Left ventricle myocardium inferior (tissue), 1 donor: ENCODE measurements around the gene CNTROB. TPM values are rescaled to one million over a fixed set of nuclear protein-coding genes. Genes with fewer than 3 reads are reported as not detected.

Experiments used
- DNase-seq: peaks from one replicate; pipeline ENCODE4 v3.0.0-alpha.2; 2020
- H3K27ac ChIP-seq: fragments of 200-600 bp; replicated peaks from 2 replicates; pipeline ENCODE4 v1.8.0; 2021
- H3K27me3 ChIP-seq: fragments of 200-600 bp; 2 replicates; pipeline ENCODE4 v1.8.0; 2021; ENCODE audit warnings: low read depth
- H3K36me3 ChIP-seq: fragments of 200-600 bp; 2 replicates; pipeline ENCODE4 v1.8.0; 2021
- H3K4me1 ChIP-seq: fragments of 200-600 bp; 2 replicates; pipeline ENCODE4 v1.8.0; 2021
- H3K4me3 ChIP-seq: fragments of 200-600 bp; 2 replicates; pipeline ENCODE4 v1.8.0; 2021; ENCODE audit warnings: mild to moderate bottlenecking, moderate library complexity
- H3K9me3 ChIP-seq: fragments of 200-600 bp; replicated peaks from 2 replicates; pipeline ENCODE4 v1.8.0; 2021
- intact Hi-C: fragments of 100-400 bp; cut with micrococcal nuclease; formaldehyde crosslinking; loops from one replicate; pipeline ENCODE4 v1.11.0; 2022
- total RNA-seq: library from RNA; stranded (reverse); fragmentation: NEBNext Ultra II Directional; extraction: Animal tissue kit (Norgen Biotek cat#: 25700); gene quantifications from one replicate; pipeline ENCODE4 v1.2.1, GENCODE V29; 2021
- TF ChIP-seq, protein P1 (sequence below): fragments of 200-600 bp; IDR thresholded peaks from 2 replicates; pipeline ENCODE4 v1.8.0; 2021; ENCODE audit warnings: antibody characterized with exemption, mild to moderate bottlenecking, borderline replicate concordance
- donor health status: DM: no; HTN: yes; CAD: no; lungs with severe emphysema.

CNTROB gene
- total RNA-seq, 1 donor from 2014 or later: 8.7 TPM

DNA sequence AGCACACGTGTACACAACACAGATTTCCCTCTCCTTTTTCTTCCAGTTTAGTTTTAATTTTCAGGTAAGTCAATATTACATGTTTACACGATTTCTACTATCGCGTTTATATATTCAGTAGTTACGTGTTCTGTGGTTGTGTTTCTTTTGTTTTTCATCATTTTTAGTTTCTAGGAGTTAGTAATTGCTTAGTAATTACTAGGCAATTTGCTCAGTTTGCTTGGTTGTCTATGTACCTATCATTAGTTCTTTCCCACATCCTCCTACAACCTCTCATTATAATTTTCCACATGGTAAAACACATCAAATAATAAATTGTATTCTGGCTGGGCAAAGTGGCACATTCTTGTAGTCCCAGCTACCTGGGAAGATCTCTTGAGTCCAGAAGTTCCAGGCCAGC, 45.8 kb downstream of the CNTROB start:
- H3K9me3 ChIP-seq: peaks cover 22% of the 10 kb centered on the region
- peaks cover 41% of the 10 kb centered on the region for H3K27me3 ChIP-seq
- H3K27ac ChIP-seq: no peak overlapping the region
- H3K4me3 ChIP-seq: no peak overlapping the region
- no peaks in the 10 kb centered on the region for H3K4me1 ChIP-seq
- DNase-seq: no peak
- intact Hi-C loops: no loop called here
- H3K36me3 ChIP-seq: no peaks in the 10 kb centered on the region
- TF ChIP-seq, protein P1, sequence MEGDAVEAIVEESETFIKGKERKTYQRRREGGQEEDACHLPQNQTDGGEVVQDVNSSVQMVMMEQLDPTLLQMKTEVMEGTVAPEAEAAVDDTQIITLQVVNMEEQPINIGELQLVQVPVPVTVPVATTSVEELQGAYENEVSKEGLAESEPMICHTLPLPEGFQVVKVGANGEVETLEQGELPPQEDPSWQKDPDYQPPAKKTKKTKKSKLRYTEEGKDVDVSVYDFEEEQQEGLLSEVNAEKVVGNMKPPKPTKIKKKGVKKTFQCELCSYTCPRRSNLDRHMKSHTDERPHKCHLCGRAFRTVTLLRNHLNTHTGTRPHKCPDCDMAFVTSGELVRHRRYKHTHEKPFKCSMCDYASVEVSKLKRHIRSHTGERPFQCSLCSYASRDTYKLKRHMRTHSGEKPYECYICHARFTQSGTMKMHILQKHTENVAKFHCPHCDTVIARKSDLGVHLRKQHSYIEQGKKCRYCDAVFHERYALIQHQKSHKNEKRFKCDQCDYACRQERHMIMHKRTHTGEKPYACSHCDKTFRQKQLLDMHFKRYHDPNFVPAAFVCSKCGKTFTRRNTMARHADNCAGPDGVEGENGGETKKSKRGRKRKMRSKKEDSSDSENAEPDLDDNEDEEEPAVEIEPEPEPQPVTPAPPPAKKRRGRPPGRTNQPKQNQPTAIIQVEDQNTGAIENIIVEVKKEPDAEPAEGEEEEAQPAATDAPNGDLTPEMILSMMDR: no peak

DNA sequence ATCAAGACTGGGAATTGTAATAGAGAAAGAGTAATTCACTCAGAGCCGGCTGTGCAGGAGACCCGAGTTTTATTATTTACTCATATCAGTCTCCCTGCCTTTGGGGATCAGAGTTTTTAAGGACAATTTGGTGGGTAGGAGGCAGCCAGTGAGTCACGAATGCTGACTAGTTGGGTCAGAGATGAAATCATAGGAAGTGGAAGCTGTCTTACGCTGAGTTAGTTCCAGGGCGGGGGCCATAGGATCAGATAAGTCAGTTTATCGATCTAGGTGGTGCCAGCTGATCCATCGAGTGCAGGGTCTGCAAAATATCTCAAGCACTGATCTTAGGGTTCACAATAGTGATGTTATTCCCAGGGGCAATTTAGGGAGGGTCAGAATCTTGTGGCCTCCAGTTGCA, 50.2 kb downstream of the CNTROB start:
- Histone ChIP-seq H3K4me3 (no peak overlapping the region), H3K27me3 (peaks cover 72% of the 10 kb centered on the region), H3K4me1 (no peaks in the 10 kb centered on the region), H3K27ac (no peak overlapping the region), H3K36me3 (no peaks in the 10 kb centered on the region), H3K9me3 (no peaks in the 10 kb centered on the region)
- TF ChIP-seq, protein P1: no peak
- intact Hi-C loops: loop anchor here (10.0 kb wide), 1 partner anchor 117 kb away; no protein-coding TSS in a partner anchor
- DNase-seq: no peak

- Histone ChIP-seq H3K27ac (no peak overlapping the region), H3K27me3 (peaks cover 77% of the 10 kb centered on the region), H3K4me1 (no peaks in the 10 kb centered on the region), H3K36me3 (no peaks in the 10 kb centered on the region), H3K9me3 (no peaks in the 10 kb centered on the region), H3K4me3 (no peak overlapping the region)
- no peak for DNase-seq
- intact Hi-C loops: loop anchor here (10.0 kb wide), 1 partner anchor 118 kb away; no protein-coding TSS in a partner anchor
- TF ChIP-seq, protein P1: no peak
These were observed 50.7 kb downstream of the CNTROB start for GRCh38 chr17:7982666-7983065.

DNA sequence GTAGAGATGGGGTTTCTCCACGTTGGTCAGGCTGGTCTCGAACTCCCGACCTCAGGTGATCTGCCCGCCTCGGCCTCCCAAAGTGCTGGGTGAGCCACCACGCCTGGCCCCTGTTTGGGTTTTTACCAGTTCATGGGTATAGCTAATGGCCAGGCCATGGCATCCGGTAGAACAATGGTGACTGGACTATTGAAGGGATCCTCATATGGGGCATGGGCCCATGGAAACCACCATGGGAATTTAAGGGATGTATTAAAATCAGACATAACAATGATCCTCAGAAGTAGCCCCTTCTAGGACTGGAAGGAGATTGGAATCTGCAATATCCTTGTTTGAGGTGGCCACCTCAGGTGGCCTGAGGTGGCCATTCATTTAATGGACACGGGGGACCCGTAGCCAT, 52.9 kb downstream of the CNTROB start:
- TF ChIP-seq, protein P1: no peak
- Histone ChIP-seq H3K4me1 (peaks cover 4% of the 10 kb centered on the region), H3K4me3 (no peak overlapping the region), H3K27ac (no peak overlapping the region), H3K36me3 (no peaks in the 10 kb centered on the region), H3K9me3 (no peaks in the 10 kb centered on the region), H3K27me3 (peaks cover 74% of the 10 kb centered on the region)
- intact Hi-C loops: loop anchor here (5.0 to 10.0 kb wide), 2 partner anchors 73 to 120 kb away; no protein-coding TSS in a partner anchor
- no peak for DNase-seq

DNA sequence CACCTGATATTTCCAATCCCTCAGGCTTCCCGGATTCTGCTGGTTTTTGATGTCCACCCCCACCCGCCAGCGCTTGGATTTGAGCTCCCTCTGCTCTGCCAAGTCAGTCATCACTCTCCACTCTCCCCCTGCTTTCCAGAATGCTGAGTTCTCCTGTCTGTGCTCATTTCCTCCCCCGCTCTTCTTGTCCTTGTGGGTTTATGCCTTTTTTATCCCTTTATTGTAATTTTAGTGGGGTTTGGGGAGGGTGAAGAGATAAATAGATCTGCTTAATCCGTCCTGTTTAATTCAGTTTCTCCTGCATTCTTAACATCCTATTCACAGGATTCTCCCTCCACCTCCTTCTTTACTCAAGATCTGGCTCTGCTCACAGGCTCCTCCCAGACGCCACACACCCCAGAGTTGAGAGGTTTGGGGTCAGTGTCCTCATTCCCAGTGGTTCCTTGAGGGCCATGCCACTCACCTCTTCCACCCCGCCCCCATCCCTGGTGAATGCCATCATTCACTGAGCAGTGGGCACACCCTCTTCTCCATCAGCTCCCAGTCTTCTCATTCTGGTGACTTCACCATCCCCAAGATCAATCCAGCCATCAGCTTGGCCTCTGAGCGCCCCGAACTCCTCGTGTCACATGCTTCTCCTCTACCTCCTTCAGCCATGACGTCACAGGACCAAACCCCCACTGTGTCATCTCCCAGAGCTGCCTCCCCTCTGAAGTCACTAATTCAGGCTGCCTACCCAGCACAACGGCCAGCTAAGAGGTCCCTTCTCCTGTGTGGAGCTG, 55.3 kb downstream of the CNTROB start:
- TF ChIP-seq, protein P1: no peak
- no peak for DNase-seq
- intact Hi-C loops: loop anchor here (5.0 to 10.0 kb wide), 2 partner anchors 75 to 123 kb away; no protein-coding TSS in a partner anchor
- peaks cover 53% of the 10 kb centered on the region for H3K27me3 ChIP-seq
- no peak overlapping the region for H3K4me3 ChIP-seq
- no peaks in the 10 kb centered on the region for H3K9me3 ChIP-seq
- H3K36me3 ChIP-seq: no peaks in the 10 kb centered on the region
- no peak overlapping the region for H3K27ac ChIP-seq
- H3K4me1 ChIP-seq: peaks cover 10% of the 10 kb centered on the region
